Liver (tissue), 9 donors: ENCODE measurements around the gene HSPA12A. TPM values are rescaled to one million over a fixed set of nuclear protein-coding genes. Genes with fewer than 3 reads are reported as not detected.
"Not testable (repeated sequence)": the region's sequence is repeated elsewhere in the genome, so short reads cannot be mapped to it uniquely, and the experiment has no call there.

Experiments used
- DNase-seq: peaks from one replicate; pipeline ENCODE4 v3.0.0-alpha.2; 2017; ENCODE audit warnings: low spot score
- H3K27ac ChIP-seq, 2 donors: one replicate each; pipeline ENCODE4 v1.7.0; 2013; ENCODE audit warnings: inconsistent platforms in 2 of 2, low read length in 2 of 2, control low read depth in 1 of 2, low read depth in 1 of 2, mild to moderate bottlenecking in 1 of 2
- H3K27me3 ChIP-seq, 4 donors: one replicate each; pipeline versions ENCODE4 v1.6.1 to v1.7.0; 2013; ENCODE audit warnings: low read length in 3 of 4, inconsistent platforms in 1 of 4, mild to moderate bottlenecking in 1 of 4, moderate library complexity in 1 of 4; ENCODE audit not compliant: control insufficient read depth in 4 of 4, insufficient read depth in 4 of 4
- H3K36me3 ChIP-seq, 4 donors: one replicate each; pipeline versions ENCODE4 v1.6.1 to v1.7.0; 2013; ENCODE audit warnings: low read length in 3 of 4, mild to moderate bottlenecking in 3 of 4, low read depth in 1 of 4, moderate library complexity in 1 of 4; ENCODE audit not compliant: control insufficient read depth in 4 of 4, insufficient read depth in 3 of 4
- H3K4me1 ChIP-seq, 4 donors: one replicate each; pipeline versions ENCODE4 v1.6.1 to v1.7.0; 2013; ENCODE audit warnings: low read length in 3 of 4, mild to moderate bottlenecking in 3 of 4, moderate library complexity in 1 of 4; ENCODE audit not compliant: control insufficient read depth in 4 of 4, insufficient read depth in 4 of 4
- H3K4me3 ChIP-seq, 3 donors: one replicate each; pipeline versions ENCODE4 v1.6.1 to v1.7.0; 2013; ENCODE audit warnings: low read length in 3 of 3, control low read depth in 1 of 3, low read depth in 1 of 3, mild to moderate bottlenecking in 1 of 3
- H3K9ac ChIP-seq, 2 donors: one replicate each; pipeline ENCODE4 v1.7.0; 2013; ENCODE audit warnings: low read length in 2 of 2, mild to moderate bottlenecking in 2 of 2, moderate library complexity in 2 of 2, control low read depth in 1 of 2, low read depth in 1 of 2
- H3K9me3 ChIP-seq, 4 donors: one replicate each; pipeline versions ENCODE4 v1.6.1 to v1.7.0; 2013; ENCODE audit warnings: low read length in 3 of 4; ENCODE audit not compliant: control insufficient read depth in 4 of 4
- FOXA1 ChIP-seq: IDR thresholded peaks from 2 replicates; pipeline ENCODE4 v1.6.1; 2016; ENCODE audit warnings: antibody characterized with exemption
- GABPA ChIP-seq, 2 donors: IDR thresholded peaks in 1 of 2; conservative IDR thresholded peaks in 1 of 2; 2 replicates each; pipeline ENCODE4 v1.6.1; 2016; ENCODE audit warnings: antibody characterized with exemption in 2 of 2, mild to moderate bottlenecking in 1 of 2, moderate library complexity in 1 of 2
- HNF4G ChIP-seq: IDR thresholded peaks from 2 replicates; pipeline ENCODE4 v1.6.1; 2016; ENCODE audit warnings: antibody characterized with exemption
- JUND ChIP-seq, 2 donors: IDR thresholded peaks; 2 replicates each; pipeline ENCODE4 v1.6.1; 2016; ENCODE audit warnings: antibody characterized with exemption in 2 of 2
- NR2F2 ChIP-seq: IDR thresholded peaks from 2 replicates; pipeline ENCODE4 v1.6.1; 2016; ENCODE audit warnings: antibody characterized with exemption
- RXRA ChIP-seq, 2 donors: IDR thresholded peaks; 2 replicates each; pipeline ENCODE4 v1.6.1; 2017 to 2018; ENCODE audit warnings: antibody characterized with exemption in 2 of 2, mild to moderate bottlenecking in 1 of 2
- SP1 ChIP-seq: IDR thresholded peaks from 2 replicates; pipeline ENCODE4 v1.6.1; 2018; ENCODE audit warnings: antibody characterized with exemption, mild to moderate bottlenecking
- WGBS: extraction: QIAGEN DNeasy Blood & Tissue Kit; methylation state at CpG from one replicate; pipeline ENCODE4 v1.1.7; 2013; 5-methylcytosine and 5-hydroxymethylcytosine counted together
- polyA plus RNA-seq, 2 donors: library from polyadenylated mRNA; stranded (reverse) in 1 of 2; unstranded in 1 of 2; fragments of 200-250 nt in 1 of 2; fragments of >200 nt in 1 of 2; fragmentation: Nextera tagmentation in 1 of 2; extraction: Ambion mirVana in 1 of 2; gene quantifications; one replicate each; pipeline versions ENCODE4 v1.2.1 to v1.2.3, GENCODE V29; 2013 to 2015
- total RNA-seq, 2 donors: library from RNA; depleted of rRNA; stranded (reverse); fragments of >200 nt; gene quantifications; one replicate each; pipeline ENCODE4 v1.2.3, GENCODE V29; 2014
- TF ChIP-seq, protein P1 (sequence below): IDR thresholded peaks from 2 replicates; pipeline ENCODE4 v1.6.1; 2016; ENCODE audit warnings: antibody characterized with exemption
- TF ChIP-seq, protein P2 (sequence below): IDR thresholded peaks from 2 replicates; pipeline ENCODE4 v1.6.1; 2016; ENCODE audit warnings: antibody characterized with exemption, mild to moderate bottlenecking
- TF ChIP-seq, protein P3 (sequence below): IDR thresholded peaks from 2 replicates; pipeline ENCODE4 v1.6.1; 2016; ENCODE audit warnings: antibody characterized with exemption
- donor health status: healthy.
- donor health status: healthy.
- donor health status: healthy.
- donor health status: healthy.
- donor health status: healthy.

Gene HSPA12A
- total and polyA plus RNA-seq, 4 donors: 1.3 to 4.5 (median 1.6) TPM

DNA sequence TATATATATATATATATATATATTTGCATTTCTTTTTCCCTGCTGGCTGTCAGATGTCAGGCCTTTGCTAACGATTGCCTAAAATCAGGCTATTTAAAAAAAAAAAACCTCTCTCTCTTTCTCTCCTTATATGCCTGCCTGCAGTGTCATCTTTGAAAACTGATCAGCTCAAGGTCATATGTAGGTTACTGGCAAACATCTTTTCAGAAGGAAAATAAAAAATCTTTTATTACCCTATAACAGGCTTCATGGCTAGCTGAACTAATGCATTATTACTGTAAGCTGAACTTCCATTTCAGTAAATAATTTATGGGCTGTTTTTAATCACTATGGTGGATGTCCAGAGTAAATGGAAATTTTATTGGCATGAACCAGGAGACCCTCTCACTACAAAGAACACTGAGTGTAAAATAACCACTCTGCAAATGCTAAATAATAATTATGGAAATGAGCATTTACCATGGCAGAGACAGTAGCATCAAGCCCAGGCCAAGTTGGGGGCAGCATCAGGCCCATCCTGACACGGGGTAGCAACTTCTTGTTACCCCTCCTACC lies 29.3 kb downstream of the HSPA12A start:
- no peak for DNase-seq
- Histone ChIP-seq H3K4me1 (no peaks in the 10 kb centered on the region), H3K4me3 (no peak overlapping the region), H3K36me3 (no peaks in the 10 kb centered on the region), H3K27me3 (peaks cover 0 to 2% (median under 1%) of the 10 kb centered on the region in 4 donors), H3K9ac (no peak overlapping the region), H3K27ac (no peak overlapping the region), H3K9me3 (no peaks in the 10 kb centered on the region)
- 90% methylated on average over 2 of the region's 2 CpGs for WGBS
- TF ChIP-seq, protein P1, sequence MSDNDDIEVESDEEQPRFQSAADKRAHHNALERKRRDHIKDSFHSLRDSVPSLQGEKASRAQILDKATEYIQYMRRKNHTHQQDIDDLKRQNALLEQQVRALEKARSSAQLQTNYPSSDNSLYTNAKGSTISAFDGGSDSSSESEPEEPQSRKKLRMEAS: no peak
- TF ChIP-seq, protein P2, sequence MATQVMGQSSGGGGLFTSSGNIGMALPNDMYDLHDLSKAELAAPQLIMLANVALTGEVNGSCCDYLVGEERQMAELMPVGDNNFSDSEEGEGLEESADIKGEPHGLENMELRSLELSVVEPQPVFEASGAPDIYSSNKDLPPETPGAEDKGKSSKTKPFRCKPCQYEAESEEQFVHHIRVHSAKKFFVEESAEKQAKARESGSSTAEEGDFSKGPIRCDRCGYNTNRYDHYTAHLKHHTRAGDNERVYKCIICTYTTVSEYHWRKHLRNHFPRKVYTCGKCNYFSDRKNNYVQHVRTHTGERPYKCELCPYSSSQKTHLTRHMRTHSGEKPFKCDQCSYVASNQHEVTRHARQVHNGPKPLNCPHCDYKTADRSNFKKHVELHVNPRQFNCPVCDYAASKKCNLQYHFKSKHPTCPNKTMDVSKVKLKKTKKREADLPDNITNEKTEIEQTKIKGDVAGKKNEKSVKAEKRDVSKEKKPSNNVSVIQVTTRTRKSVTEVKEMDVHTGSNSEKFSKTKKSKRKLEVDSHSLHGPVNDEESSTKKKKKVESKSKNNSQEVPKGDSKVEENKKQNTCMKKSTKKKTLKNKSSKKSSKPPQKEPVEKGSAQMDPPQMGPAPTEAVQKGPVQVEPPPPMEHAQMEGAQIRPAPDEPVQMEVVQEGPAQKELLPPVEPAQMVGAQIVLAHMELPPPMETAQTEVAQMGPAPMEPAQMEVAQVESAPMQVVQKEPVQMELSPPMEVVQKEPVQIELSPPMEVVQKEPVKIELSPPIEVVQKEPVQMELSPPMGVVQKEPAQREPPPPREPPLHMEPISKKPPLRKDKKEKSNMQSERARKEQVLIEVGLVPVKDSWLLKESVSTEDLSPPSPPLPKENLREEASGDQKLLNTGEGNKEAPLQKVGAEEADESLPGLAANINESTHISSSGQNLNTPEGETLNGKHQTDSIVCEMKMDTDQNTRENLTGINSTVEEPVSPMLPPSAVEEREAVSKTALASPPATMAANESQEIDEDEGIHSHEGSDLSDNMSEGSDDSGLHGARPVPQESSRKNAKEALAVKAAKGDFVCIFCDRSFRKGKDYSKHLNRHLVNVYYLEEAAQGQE: no peak
- TF ChIP-seq GABPA (IDR thresholded peaks at IDR 0.05 in 1 of 2, conservative IDR thresholded peaks at IDR 0.05 in 1 of 2) (no peak), JUND (IDR thresholded peaks at IDR 0.05) (no peak), FOXA1 (no peak), SP1 (no peak), RXRA (IDR thresholded peaks at IDR 0.05) (no peak), HNF4G (no peak), NR2F2 (no peak)
- TF ChIP-seq, protein P3, sequence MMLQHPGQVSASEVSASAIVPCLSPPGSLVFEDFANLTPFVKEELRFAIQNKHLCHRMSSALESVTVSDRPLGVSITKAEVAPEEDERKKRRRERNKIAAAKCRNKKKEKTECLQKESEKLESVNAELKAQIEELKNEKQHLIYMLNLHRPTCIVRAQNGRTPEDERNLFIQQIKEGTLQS: no peak

DNA sequence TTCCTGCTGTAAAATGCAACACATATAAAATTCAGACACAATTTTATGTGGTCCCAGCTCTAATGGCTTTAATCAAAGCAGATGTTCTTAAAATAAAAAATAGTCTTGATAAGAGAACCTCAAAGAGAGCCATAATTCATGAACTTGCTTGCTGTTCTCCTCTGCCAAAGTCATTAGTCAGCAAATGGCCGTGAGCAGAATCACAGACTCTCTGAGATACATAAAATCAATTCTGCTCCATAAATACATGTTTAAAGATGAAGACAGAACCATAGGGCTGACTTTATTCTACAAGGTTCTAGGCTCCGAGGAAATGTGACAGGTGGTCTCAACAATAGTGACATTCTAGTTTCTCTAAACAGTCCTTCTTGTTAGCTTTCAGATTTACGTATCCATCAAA lies 29.8 kb downstream of the HSPA12A start:
- DNase-seq: no peak
- Histone ChIP-seq H3K27me3 (peaks cover 0 to 2% (median under 1%) of the 10 kb centered on the region in 4 donors), H3K27ac (no peak overlapping the region), H3K36me3 (no peaks in the 10 kb centered on the region), H3K9ac (no peak overlapping the region), H3K4me3 (no peak overlapping the region), H3K9me3 (no peaks in the 10 kb centered on the region), H3K4me1 (no peaks in the 10 kb centered on the region)
- 81% methylated on average over 3 of the region's 3 CpGs for WGBS
- TF ChIP-seq GABPA (IDR thresholded peaks at IDR 0.05 in 1 of 2, conservative IDR thresholded peaks at IDR 0.05 in 1 of 2): no peak

DNA sequence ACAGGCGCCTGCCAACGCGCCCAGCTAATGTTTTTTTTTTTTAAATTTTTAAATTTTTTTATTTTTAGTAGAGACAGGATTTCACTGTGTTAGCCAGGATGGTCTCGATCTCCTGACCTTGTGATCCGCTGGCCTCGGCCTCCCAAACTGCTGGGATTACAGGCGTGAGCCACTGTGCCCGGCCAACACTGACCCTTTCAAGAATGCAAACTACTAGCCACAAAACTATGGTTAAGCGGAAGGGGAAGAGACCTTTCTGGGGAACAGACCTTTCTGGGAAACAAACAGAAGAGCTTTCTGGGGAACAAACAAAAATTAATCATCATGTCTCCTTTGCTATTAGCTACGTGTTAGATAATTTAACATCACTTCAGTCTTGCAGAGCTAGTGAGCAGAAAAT lies 30.6 kb downstream of the HSPA12A start:
- WGBS: 92% methylated on average over 10 of the region's 10 CpGs
- not testable (repeated sequence) for H3K27me3 ChIP-seq, H3K27ac ChIP-seq, H3K9ac ChIP-seq, H3K36me3 ChIP-seq, H3K4me1 ChIP-seq, DNase-seq, H3K4me3 ChIP-seq, H3K9me3 ChIP-seq
